ENCODE measurements around the gene UNC93A.
"Not testable (repeated sequence)": the region's sequence is repeated elsewhere in the genome, so short reads cannot be mapped to it uniquely, and the experiment has no call there.

Gene UNC93A

GRCh38 chr6:167270499-167271311, 20.4 kb upstream of the UNC93A start:
- DNase-seq (ENCODE audit: low spot score) = no peak

- DNase-seq (ENCODE audit: low spot score) = no peak
Observed at GRCh38 chr6:167272151-167272550, 19.0 kb upstream of the UNC93A start.

- no peak for DNase-seq (ENCODE audit: low spot score)
Observed at GRCh38 chr6:167272696-167273379, 18.3 kb upstream of the UNC93A start.

GRCh38 chr6:167274270-167274669, 16.8 kb upstream of the UNC93A start:
- DNase-seq (ENCODE audit: low spot score) = no peak

- no peak for DNase-seq (ENCODE audit: low spot score)
Observed at GRCh38 chr6:167275001-167275400, 16.1 kb upstream of the UNC93A start.

GRCh38 chr6:167275436-167275835, 15.7 kb upstream of the UNC93A start:
- no peak for DNase-seq (ENCODE audit: low spot score)

GRCh38 chr6:167276772-167277533, 14.2 kb upstream of the UNC93A start:
- no peak for DNase-seq (ENCODE audit: low spot score)

GRCh38 chr6:167278173-167278940, 12.8 kb upstream of the UNC93A start:
- not testable (repeated sequence) for DNase-seq (ENCODE audit: low spot score)

GRCh38 chr6:167279766-167280446, 11.2 kb upstream of the UNC93A start:
- DNase-seq (ENCODE audit: low spot score) = no peak

- DNase-seq (ENCODE audit: low spot score) = not testable (repeated sequence)
Observed at GRCh38 chr6:167280466-167280865, 10.6 kb upstream of the UNC93A start.

GRCh38 chr6:167282165-167282564, 8.9 kb upstream of the UNC93A start:
- no peak for DNase-seq (ENCODE audit: low spot score)

- DNase-seq (ENCODE audit: low spot score) = not testable (repeated sequence)
Observed at GRCh38 chr6:167284565-167284964, 6.5 kb upstream of the UNC93A start.

GRCh38 chr6:167285077-167285770, 5.9 kb upstream of the UNC93A start:
- no peak for DNase-seq (ENCODE audit: low spot score)

- DNase-seq (ENCODE audit: low spot score) = no peak
Observed at GRCh38 chr6:167287513-167288048, 3.5 kb upstream of the UNC93A start.

- peak; percentile 15 for DNase-seq (ENCODE audit: low spot score)
Observed at GRCh38 chr6:167288591-167289225, 2.4 kb upstream of the UNC93A start.

GRCh38 chr6:167289291-167289690, 1.8 kb upstream of the UNC93A start:
- DNase-seq (ENCODE audit: low spot score) = not testable (repeated sequence)

- no peak for DNase-seq (ENCODE audit: low spot score)
Observed at GRCh38 chr6:167291623-167292300, 647 bp downstream of the UNC93A start.

GRCh38 chr6:167292301-167293087, 1.4 kb downstream of the UNC93A start:
- no peak for DNase-seq (ENCODE audit: low spot score)
